H1 (cell line): ENCODE results near the gene SMG7. TPM values are rescaled to one million over a fixed set of nuclear protein-coding genes. Genes with fewer than 3 reads are reported as not detected.

ENCODE experiments used
- CTCF ChIA-PET: fragments of 300-600 bp; sonication (Branson Sonifier 250); formaldehyde crosslinking; loops from one replicate; lab custom pipeline; 2021; ENCODE audit not compliant: partially characterized antibody; lab: Charles Lee
- POLR2A ChIA-PET: fragments of 300-600 bp; sonication (Branson Sonifier 250); formaldehyde crosslinking; loops from one replicate; lab custom pipeline; 2021; ENCODE audit warnings: inconsistent platforms; ENCODE audit not compliant: partially characterized antibody; lab: Charles Lee
- DNase-seq, 2 experiments: peaks; one replicate each; pipeline versions ENCODE4 v3.0.0 to v3.0.0-alpha.2; 2010 to 2022; ENCODE audit warnings: low spot score in 2 of 2, low read depth in 1 of 2, mixed read lengths in 1 of 2
- FAIRE-seq: peaks from 2 replicates; lab custom pipeline; 2011; peaks lifted over from hg19 to GRCh38; lab: Jason Lieb, UNC
- H2AFZ ChIP-seq: 2 replicates; pipeline ENCODE4 v1.8.1; 2012; ENCODE audit warnings: low read length, inconsistent platforms
- H2AK5ac ChIP-seq: 2 replicates; pipeline ENCODE4 v1.6.1; 2013; ENCODE audit warnings: low read depth, low read length
- H2BK120ac ChIP-seq: replicated peaks from 2 replicates; pipeline ENCODE3; 2013; ENCODE audit warnings: low read depth, low read length, inconsistent platforms
- H2BK12ac ChIP-seq: 2 replicates; pipeline ENCODE4 v1.6.1; 2013; ENCODE audit warnings: low read depth, low read length
- H2BK15ac ChIP-seq: 2 replicates; pipeline ENCODE4 v1.6.1; 2013; ENCODE audit warnings: low read length
- H2BK20ac ChIP-seq: 2 replicates; pipeline ENCODE4 v1.6.1; 2013; ENCODE audit warnings: low read length
- H2BK5ac ChIP-seq: 2 replicates; pipeline ENCODE4 v1.6.1; 2013; ENCODE audit warnings: low read depth, low read length
- H3K14ac ChIP-seq: 2 replicates; pipeline ENCODE4 v1.6.1; 2013; ENCODE audit warnings: inconsistent platforms; ENCODE audit not compliant: insufficient read length
- H3K18ac ChIP-seq: 2 replicates; pipeline ENCODE4 v1.6.1; 2013; ENCODE audit warnings: low read length; ENCODE audit errors: extremely low read depth
- H3K23ac ChIP-seq: 2 replicates; pipeline ENCODE4 v1.6.1; 2013; ENCODE audit warnings: inconsistent platforms; ENCODE audit not compliant: insufficient read length
- H3K23me2 ChIP-seq: 2 replicates; pipeline ENCODE4 v1.6.1; 2013; ENCODE audit warnings: low read depth, low read length
- H3K27ac ChIP-seq: 2 replicates; pipeline ENCODE4 v1.6.1; 2011; ENCODE audit warnings: low read depth, low read length, inconsistent platforms
- H3K27me3 ChIP-seq, 4 experiments: replicated peaks in 1 of 4; 1 replicate in 1 of 4; 2 replicates in 3 of 4; pipeline versions ENCODE4 v1.6.1 to v1.8.1; 2011 to 2013; ENCODE audit warnings: low read length in 3 of 4, mild to moderate bottlenecking in 3 of 4, inconsistent platforms in 2 of 4, mixed read lengths in 2 of 4, moderate library complexity in 1 of 4; ENCODE audit not compliant: control insufficient read depth in 3 of 4, insufficient read depth in 3 of 4; ENCODE audit errors: extremely low read depth in 1 of 4
- H3K36me3 ChIP-seq, 4 experiments: 2 replicates each; pipeline versions ENCODE4 v1.6.1 to v1.8.1; 2011 to 2013; ENCODE audit warnings: mild to moderate bottlenecking in 4 of 4, low read length in 3 of 4, moderate library complexity in 2 of 4, control low read depth in 1 of 4, inconsistent platforms in 1 of 4; ENCODE audit not compliant: insufficient read depth in 4 of 4, control insufficient read depth in 2 of 4
- H3K4ac ChIP-seq: replicated peaks from 2 replicates; pipeline ENCODE3; 2013; ENCODE audit warnings: low read length, low read depth, mixed read lengths, inconsistent platforms; ENCODE audit not compliant: insufficient read length
- H3K4me1 ChIP-seq, 4 experiments: replicated peaks in 1 of 4; 1 replicate in 1 of 4; 2 replicates in 3 of 4; pipeline versions ENCODE4 v1.6.1 to v1.8.1; 2011 to 2013; ENCODE audit warnings: low read length in 3 of 4, inconsistent platforms in 2 of 4, mixed read lengths in 1 of 4; ENCODE audit not compliant: insufficient read depth in 4 of 4, control insufficient read depth in 3 of 4
- H3K4me2 ChIP-seq, 2 experiments: 2 replicates each; pipeline versions ENCODE4 v1.6.1 to v1.8.1; 2011 to 2013; ENCODE audit warnings: low read depth in 2 of 2, low read length in 2 of 2, control low read depth in 1 of 2, inconsistent platforms in 1 of 2, mild to moderate bottlenecking in 1 of 2; ENCODE audit not compliant: insufficient read depth in 1 of 2
- H3K4me3 ChIP-seq, 4 experiments: fragments of 200-600, 300-600 bp in 1 of 4; sonication (generic), shearing (Covaris generic), sonication (Bioruptor Twin) in 1 of 4; 2 replicates each; pipeline versions ENCODE4 v1.5.1 to v1.8.1; 2011 to 2016; ENCODE audit warnings: low read length in 4 of 4, low read depth in 3 of 4, control low read depth in 2 of 4, inconsistent platforms in 2 of 4, mild to moderate bottlenecking in 2 of 4, mixed read lengths in 1 of 4, moderate library complexity in 1 of 4; ENCODE audit not compliant: insufficient read depth in 2 of 4; ENCODE audit errors: extremely low read depth in 1 of 4
- H3K56ac ChIP-seq: replicated peaks from 2 replicates; pipeline ENCODE3; 2013; ENCODE audit warnings: low read depth, mild to moderate bottlenecking, mixed read lengths, low read length, inconsistent platforms; ENCODE audit not compliant: insufficient read length
- H3K79me1 ChIP-seq: 2 replicates; pipeline ENCODE4 v1.6.1; 2013; ENCODE audit warnings: low read depth, low read length, control low read depth
- H3K79me2 ChIP-seq, 2 experiments: 2 replicates each; pipeline versions ENCODE4 v1.6.1 to v1.8.1; 2012 to 2013; ENCODE audit warnings: low read length in 2 of 2, mild to moderate bottlenecking in 2 of 2, inconsistent platforms in 1 of 2; ENCODE audit not compliant: insufficient read depth in 2 of 2, control insufficient read depth in 1 of 2
- H3K9ac ChIP-seq, 4 experiments: replicated peaks in 1 of 4; 1 replicate in 1 of 4; 2 replicates in 3 of 4; pipeline versions ENCODE4 v1.6.1 to v1.8.1; 2011 to 2013; ENCODE audit warnings: low read depth in 3 of 4, low read length in 3 of 4, control low read depth in 2 of 4, mild to moderate bottlenecking in 2 of 4, moderate library complexity in 2 of 4, inconsistent platforms in 1 of 4; ENCODE audit errors: extremely low read depth in 1 of 4
- H3K9me3 ChIP-seq, 2 experiments: 2 replicates each; pipeline versions ENCODE4 v1.6.1 to v1.8.1; 2012 to 2013; ENCODE audit warnings: mild to moderate bottlenecking in 2 of 2, moderate library complexity in 2 of 2, control low read depth in 1 of 2, inconsistent platforms in 1 of 2, low read depth in 1 of 2, low read length in 1 of 2, mixed read lengths in 1 of 2; ENCODE audit not compliant: insufficient read depth in 2 of 2
- H4K20me1 ChIP-seq, 2 experiments: replicated peaks in 1 of 2; 2 replicates each; pipeline versions ENCODE3 to v1.8.1; 2011 to 2013; ENCODE audit warnings: inconsistent platforms in 2 of 2, low read length in 2 of 2, mild to moderate bottlenecking in 1 of 2; ENCODE audit not compliant: insufficient read depth in 2 of 2, control insufficient read depth in 1 of 2
- H4K5ac ChIP-seq: 2 replicates; pipeline ENCODE4 v1.6.1; 2013; ENCODE audit warnings: low read length, low read depth, mixed read lengths, inconsistent platforms; ENCODE audit not compliant: insufficient read length
- H4K8ac ChIP-seq: 2 replicates; pipeline ENCODE4 v1.8.0; 2013; ENCODE audit warnings: mild to moderate bottlenecking, moderate library complexity, low read length, inconsistent platforms; ENCODE audit not compliant: insufficient read depth; ENCODE audit errors: extremely low read depth
- H4K91ac ChIP-seq: replicated peaks from 2 replicates; pipeline ENCODE3; 2013; ENCODE audit warnings: low read length, mixed read lengths, inconsistent platforms; ENCODE audit not compliant: insufficient read length
- NANOG ChIP-seq: IDR thresholded peaks from 2 replicates; pipeline ENCODE4 v1.6.1; 2011; ENCODE audit warnings: low read length, low read depth, mild to moderate bottlenecking, inconsistent platforms; ENCODE audit not compliant: insufficient read depth, poor library complexity, severe bottlenecking
- POU5F1 ChIP-seq: IDR thresholded peaks from 2 replicates; pipeline ENCODE4 v1.6.1; 2011; ENCODE audit warnings: low read depth, mild to moderate bottlenecking, low read length, moderate library complexity
- RAD21 ChIP-seq, 2 experiments: IDR thresholded peaks in 1 of 2; conservative IDR thresholded peaks in 1 of 2; 2 replicates each; pipeline ENCODE4 v1.6.1; 2011; ENCODE audit warnings: low read depth in 2 of 2, low read length in 2 of 2, improper control_type of control experiment in 1 of 2, inconsistent platforms in 1 of 2, mild to moderate bottlenecking in 1 of 2, moderate library complexity in 1 of 2
- SP2 ChIP-seq: IDR thresholded peaks from 2 replicates; pipeline ENCODE4 v1.6.1; 2012; ENCODE audit warnings: mild to moderate bottlenecking, low read length, inconsistent platforms
- TBP ChIP-seq: IDR thresholded peaks from 2 replicates; pipeline ENCODE4 v1.6.1; 2011; ENCODE audit warnings: low read depth, low read length, improper control_type of control experiment
- TEAD4 ChIP-seq: IDR thresholded peaks from 2 replicates; pipeline ENCODE4 v1.6.1; 2012; ENCODE audit warnings: low read depth, low read length, inconsistent platforms, mixed read lengths
- WGBS, 2 experiments: shearing (Covaris generic) in 1 of 2; methylation state at CpG; one replicate each; pipeline versions ENCODE4 v1.1.6 to v1.1.7; 2013 to 2015; ENCODE audit warnings: low lambda C conversion rate in 2 of 2, mixed read lengths in 2 of 2, inconsistent platforms in 1 of 2, low coverage in 1 of 2, missing lambda C conversion rate in 1 of 2; ENCODE audit not compliant: insufficient replicate concordance in 2 of 2, insufficient coverage in 1 of 2, insufficient read length in 1 of 2; ENCODE audit errors: extremely low coverage in 1 of 2, missing lambda C conversion rate in 1 of 2; 5-methylcytosine and 5-hydroxymethylcytosine counted together
- polyA plus RNA-seq, 7 experiments: library from polyadenylated mRNA; depleted of rRNA in 3 of 7; stranded (reverse) in 5 of 7; unstranded in 2 of 7; fragments of >200 nt in 5 of 7; fragments of 200-250 nt in 2 of 7; gene quantifications; 1 replicate in 5 of 7; 2 replicates in 1 of 7; 4 replicates in 1 of 7; pipeline versions ENCODE4 v1.2.1 to v1.2.3, GENCODE V29; 2011 to 2013; ENCODE audit warnings: missing spikeins in 2 of 7, mixed read lengths in 2 of 7
- total RNA-seq: library from RNA; stranded (reverse); fragmentation: NEBNext Ultra II Directional; extraction: Animal tissue kit (Norgen Biotek cat#: 25700); gene quantifications from 2 replicates; pipeline ENCODE4 v1.2.1, GENCODE V29; 2021
- TF ChIP-seq, protein P1 (sequence below): IDR thresholded peaks from 2 replicates; pipeline ENCODE4 v1.6.1; 2012; ENCODE audit warnings: inconsistent platforms

The SMG7 gene
- total and polyA plus RNA-seq, 2 of the 8 experiments (the other 6 are each of a cell fraction or from before 2014, with no cell fraction given), result 39.3 to 65.6 TPM

DNA sequence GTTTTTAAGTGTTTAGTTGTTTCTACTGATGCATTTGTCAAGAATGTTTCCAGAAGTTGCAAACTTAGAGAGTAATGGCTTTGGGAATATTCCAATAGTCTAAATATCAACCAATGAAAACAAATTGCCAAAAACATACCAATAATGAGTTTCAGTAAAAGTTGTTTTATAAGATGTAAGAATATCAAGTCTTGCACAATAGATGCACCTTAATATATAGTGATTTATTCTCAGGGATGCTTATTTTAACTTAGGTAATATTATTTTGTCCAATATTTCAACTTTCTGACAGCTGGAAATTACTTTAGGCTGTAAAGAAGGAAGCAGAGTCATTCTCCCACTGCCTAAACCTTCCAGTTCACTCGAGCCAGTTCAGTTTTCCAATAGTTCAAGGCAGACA lies 48.8 kb upstream of the SMG7 start:
- no peak overlapping the region for H2BK5ac ChIP-seq
- H3K56ac ChIP-seq, result no peak overlapping the region
- peaks cover 0 to 3% (median 0%) of the 10 kb centered on the region in 4 experiments; a peak in 1 of 8 replicates for H3K36me3 ChIP-seq
- no peak overlapping the region for H2AFZ ChIP-seq
- no peak overlapping the region for H3K4ac ChIP-seq
- H2BK12ac ChIP-seq, result no peak overlapping the region
- peaks cover 0 to 9% of the 10 kb centered on the region in 2 experiments; a peak in 3 of 4 replicates for H3K9me3 ChIP-seq
- CTCF ChIA-PET, result interaction anchor here (0.7 to 1.6 kb wide), 3 partner anchors 10 to 196 kb away, joined by 3 to 4 read pairs (median 3); no protein-coding TSS in a partner anchor
- no peak overlapping the region for H2BK20ac ChIP-seq
- H4K91ac ChIP-seq, result no peak overlapping the region
- H3K4me3 ChIP-seq, result no peak overlapping the region
- no peak overlapping the region for H3K14ac ChIP-seq
- no peak overlapping the region for H3K18ac ChIP-seq
- H3K23ac ChIP-seq, result no peak overlapping the region
- no peak overlapping the region for H2BK120ac ChIP-seq
- H3K27ac ChIP-seq, result no peak overlapping the region
- 86% methylated on average over 1 of the region's 1 CpG; no CpG with 5 or more reads in 1 of the 2 experiments for WGBS, 2 experiments
- DNase-seq (no peak), FAIRE-seq (no peak)
- H2AK5ac ChIP-seq, result no peak overlapping the region
- H3K4me2 ChIP-seq, result no peak overlapping the region
- peaks cover 0 to 2% (median 0%) of the 10 kb centered on the region in 4 experiments; a peak in 3 of 7 replicates for H3K4me1 ChIP-seq
- H4K20me1 ChIP-seq, result no peaks in the 10 kb centered on the region
- H3K79me1 ChIP-seq, result no peaks in the 10 kb centered on the region
- H3K23me2 ChIP-seq, result no peaks in the 10 kb centered on the region
- POLR2A ChIA-PET, result no interaction called here
- H2BK15ac ChIP-seq, result no peak overlapping the region
- H3K79me2 ChIP-seq, result no peaks in the 10 kb centered on the region
- no peak overlapping the region for H4K8ac ChIP-seq
- H3K27me3 ChIP-seq, result peaks cover 0 to 5% (median 0%) of the 10 kb centered on the region in 4 experiments; a peak in 1 of 7 replicates
- no peak overlapping the region for H3K9ac ChIP-seq
- no peak overlapping the region for H4K5ac ChIP-seq
- TF ChIP-seq POU5F1 (no peak), TEAD4 (no peak), TBP (no peak), RAD21 (IDR thresholded peaks at IDR 0.05 in 1 of 2, conservative IDR thresholded peaks at IDR 0.05 in 1 of 2; ENCODE audit: low read depth in 2 of 2, low read length in 2 of 2) (no peak), NANOG (no peak), SP2 (no peak)
- TF ChIP-seq, protein P1, sequence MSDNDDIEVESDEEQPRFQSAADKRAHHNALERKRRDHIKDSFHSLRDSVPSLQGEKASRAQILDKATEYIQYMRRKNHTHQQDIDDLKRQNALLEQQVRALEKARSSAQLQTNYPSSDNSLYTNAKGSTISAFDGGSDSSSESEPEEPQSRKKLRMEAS, result no peak
